PC-3 (cell line): Measurements from ENCODE around the gene CBFA2T3. TPM values are rescaled to one million over a fixed set of nuclear protein-coding genes. Genes with fewer than 3 reads are reported as not detected.

ENCODE experiments used
- ATAC-seq: fragments of 200-7000 bp; cut with Tn5 transposase; 2 replicates; pipeline ENCODE4 v1.9.1; 2020; ENCODE audit warnings: mild to moderate bottlenecking, moderate library complexity
- BruUV-seq: library from RNA; stranded (reverse); fragments of 400-500 nt; replicated peaks from 2 replicates; lab custom pipeline; 2021; lab: Mats Ljungman, UMichigan
- CTCF ChIA-PET: fragments of 300-600 bp; sonication (Branson Sonifier 250); formaldehyde crosslinking; loops from one replicate; lab custom pipeline; 2022; ENCODE audit warnings: antibody characterized with exemption; lab: Charles Lee
- POLR2A ChIA-PET: fragments of 300-600 bp; sonication (Branson Sonifier 250); formaldehyde crosslinking; loops from one replicate; lab custom pipeline; 2022; ENCODE audit warnings: antibody characterized with exemption; ENCODE audit not compliant: unreplicated experiment; lab: Charles Lee
- DNase-seq: peaks from one replicate; pipeline ENCODE4 v3.0.0-alpha.2; 2015
- H2AFZ ChIP-seq: fragments of 300-600 bp; sonication (generic); 2 replicates; pipeline ENCODE4 v1.6.0; 2016; ENCODE audit warnings: antibody characterized with exemption, low read length
- H3F3A ChIP-seq: fragments of 300-600 bp; sonication (generic); one replicate; pipeline ENCODE4 v1.6.0; 2017; ENCODE audit warnings: antibody characterized with exemption, low read length, control low read depth, mild to moderate bottlenecking; ENCODE audit not compliant: unreplicated experiment
- H3K27ac ChIP-seq: fragments of 300-600 bp; sonication (generic); 2 replicates; pipeline ENCODE4 v1.5.1; 2016; ENCODE audit warnings: mild to moderate bottlenecking, low read length
- H3K27me3 ChIP-seq: fragments of 300-600 bp; sonication (generic); 2 replicates; pipeline ENCODE4 v1.6.1; 2016; ENCODE audit warnings: low read length, mixed read lengths
- H3K36me3 ChIP-seq: fragments of 300-600 bp; sonication (generic); 2 replicates; pipeline ENCODE4 v1.6.1; 2016; ENCODE audit warnings: low read depth, mixed run types, low read length, mixed read lengths
- H3K4me1 ChIP-seq: fragments of 300-600 bp; sonication (generic); 2 replicates; pipeline ENCODE4 v1.5.1; 2016; ENCODE audit warnings: low read length; ENCODE audit not compliant: insufficient read depth
- H3K4me2 ChIP-seq: fragments of 300-600 bp; sonication (generic); 2 replicates; pipeline ENCODE4 v1.6.0; 2016; ENCODE audit warnings: low read length
- H3K4me3 ChIP-seq: fragments of 300-600 bp; sonication (generic); 2 replicates; pipeline ENCODE4 v1.5.1; 2016; ENCODE audit warnings: mild to moderate bottlenecking, low read length, mixed read lengths
- H3K79me2 ChIP-seq: fragments of 300-600 bp; sonication (generic); 2 replicates; pipeline ENCODE4 v1.6.1; 2017; ENCODE audit warnings: low read length, mixed read lengths
- H3K9ac ChIP-seq: fragments of 300-600 bp; sonication (generic); 2 replicates; pipeline ENCODE4 v1.6.0; 2016; ENCODE audit warnings: mild to moderate bottlenecking, low read length
- H3K9me2 ChIP-seq: fragments of 300-600 bp; sonication (generic); replicated peaks from 2 replicates; pipeline ENCODE4 v1.6.1; 2016; ENCODE audit warnings: mixed run types, low read length, mixed read lengths
- H3K9me3 ChIP-seq: fragments of 300-600 bp; sonication (generic); 2 replicates; pipeline ENCODE4 v1.6.1; 2016; ENCODE audit warnings: low read length, mixed read lengths
- H4K20me1 ChIP-seq: fragments of 300-600 bp; sonication (generic); 2 replicates; pipeline ENCODE4 v1.6.1; 2016; ENCODE audit warnings: low read length, mixed read lengths
- CTCF ChIP-seq: fragments of 300-600 bp; sonication (generic); conservative IDR thresholded peaks from 2 replicates; pipeline ENCODE4 v1.5.1; 2017; ENCODE audit warnings: antibody characterized with exemption, low read depth, mild to moderate bottlenecking, low read length
- EZH2 ChIP-seq: fragments of 300-600 bp; sonication (generic); IDR thresholded peaks from one replicate; pipeline ENCODE4 v1.6.1; 2017; ENCODE audit warnings: antibody characterized with exemption, mild to moderate bottlenecking, low read length; ENCODE audit not compliant: unreplicated experiment
- EZH2phosphoT487 ChIP-seq: fragments of 300-600 bp; sonication (generic); IDR thresholded peaks from 2 replicates; pipeline ENCODE4 v1.6.1; 2018; ENCODE audit warnings: mild to moderate bottlenecking, antibody characterized with exemption, low read length, borderline replicate concordance
- intact Hi-C: fragments of 100-400 bp; cut with micrococcal nuclease; formaldehyde crosslinking; loops from 2 replicates; pipeline ENCODE4 v1.9.0; 2023
- total RNA-seq: library from RNA; depleted of rRNA; stranded (reverse); fragments of >200 nt; gene quantifications from 2 replicates; pipeline ENCODE4 v1.2.3, GENCODE V29; 2014

CBFA2T3 gene
- total RNA-seq, 1 experiment from 2014 or later = not detected

GRCh38 chr16:88992351-88993165, 15.6 kb upstream of the CBFA2T3 start:
- H3K4me1 ChIP-seq = no peaks in the 10 kb centered on the region
- no peak overlapping the region for H3K4me2 ChIP-seq
- no peaks in the 10 kb centered on the region for H3K36me3 ChIP-seq
- H3K9me2 ChIP-seq = no peaks in the 10 kb centered on the region
- no peaks in the 10 kb centered on the region for H3K9me3 ChIP-seq
- H4K20me1 ChIP-seq = no peaks in the 10 kb centered on the region
- POLR2A ChIA-PET = no interaction called here
- CTCF ChIA-PET = interaction anchor here (0.6 kb wide), 1 partner anchor 101 kb away, joined by 7 read pairs; the partner anchor contains the start of gene ACSF3
- no peaks in the 10 kb centered on the region for H3F3A ChIP-seq
- H3K27me3 ChIP-seq = peaks cover 7% of the 10 kb centered on the region; the same call in 1 of the 2 replicates
- no peak overlapping the region for H3K27ac ChIP-seq
- H3K79me2 ChIP-seq = no peaks in the 10 kb centered on the region
- H2AFZ ChIP-seq = no peak overlapping the region
- ATAC-seq (no peak), DNase-seq (no peak)
- no TSS peak for BruUV-seq
- H3K4me3 ChIP-seq = no peak overlapping the region
- TF ChIP-seq CTCF (no peak), EZH2phosphoT487 (no peak), EZH2 (no peak)
- H3K9ac ChIP-seq = no peak overlapping the region
- intact Hi-C loops = no loop called here

GRCh38 chr16:88991813-88992350, 14.9 kb upstream of the CBFA2T3 start:
- Histone ChIP-seq H4K20me1 (no peaks in the 10 kb centered on the region), H3K36me3 (no peaks in the 10 kb centered on the region), H3K79me2 (no peaks in the 10 kb centered on the region), H3K27ac (no peak overlapping the region), H3K4me1 (no peaks in the 10 kb centered on the region), H3K4me2 (no peak overlapping the region), H3K9ac (no peak overlapping the region), H3F3A (no peaks in the 10 kb centered on the region), H3K27me3 (peaks cover 7% of the 10 kb centered on the region; the same call in 1 of the 2 replicates), H3K4me3 (no peak overlapping the region), H3K9me3 (no peaks in the 10 kb centered on the region), H3K9me2 (no peaks in the 10 kb centered on the region), H2AFZ (no peak overlapping the region)
- no peak for DNase-seq
- TF ChIP-seq CTCF (no peak), EZH2 (no peak), EZH2phosphoT487 (no peak)
- no peak for ATAC-seq
- intact Hi-C loops = no loop called here
- BruUV-seq = no TSS peak
- POLR2A ChIA-PET = no interaction called here
- CTCF ChIA-PET = no interaction called here
